T47D (cell line): ENCODE data around the gene TSFM.
"Not testable (repeated sequence)": the region's sequence is repeated elsewhere in the genome, so short reads cannot be mapped to it uniquely, and the experiment has no call there.

Source experiments
- DNase-seq, 2 experiments: peaks; one replicate each; pipeline versions ENCODE4 v3.0.0 to v3.0.0-alpha.2; 2011 to 2012; ENCODE audit warnings: low read depth in 1 of 2, low spot score in 1 of 2
- JUND ChIP-seq: IDR thresholded peaks from 2 replicates; pipeline ENCODE4 v1.6.1; 2012; ENCODE audit warnings: low read depth
- in situ Hi-C: cut with HindIII; loops from 2 replicates; pipeline ENCODE4 v1.10.0; 2016; ENCODE audit warnings: low sequenced_read_pairs, low pct_unique_long_range_greater_than_20kb

TSFM gene

GRCh38 chr12:57771236-57771872 lies 11.2 kb upstream of the TSFM start:
- TF ChIP-seq JUND: no peak
- DNase-seq: peak; percentile 90 to 96
- in situ Hi-C loops: no loop called here

DNA sequence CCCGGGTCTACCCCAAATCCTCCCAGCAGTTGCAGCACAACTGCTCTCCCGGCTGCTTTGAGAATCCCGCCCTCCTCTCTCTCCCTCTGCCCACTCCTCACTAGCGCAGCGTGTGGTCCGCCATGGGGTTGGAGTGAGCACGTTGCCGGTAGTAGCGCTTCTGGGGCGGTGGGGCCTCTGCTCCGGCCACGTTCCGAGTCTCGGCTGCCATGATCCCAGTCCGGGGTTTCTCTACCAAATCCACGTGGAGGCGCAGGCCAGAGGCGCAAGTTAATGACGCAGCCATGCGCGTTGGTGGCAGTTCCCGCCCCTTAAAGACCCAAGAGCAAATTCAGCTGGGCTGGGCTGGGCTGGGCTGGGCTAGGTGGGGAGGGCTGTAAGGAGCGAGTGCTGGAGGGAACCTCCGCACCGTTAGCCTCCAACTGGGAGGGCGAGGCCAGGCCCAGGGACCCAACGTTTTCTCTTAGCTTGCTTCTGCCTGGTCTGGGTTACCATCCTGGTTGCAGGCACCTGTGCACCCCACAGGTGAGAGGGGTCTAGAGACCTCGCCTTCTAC lies 10.6 kb upstream of the TSFM start, which contains the start of gene METTL1:
TSS of gene METTL1 (minus strand) at position 233 of the 556 bp plus-strand sequence. CDS start at position 211, 22 bp downstream.
- TF ChIP-seq JUND: no peak
- DNase-seq: peak; percentile 94 to 99
- in situ Hi-C loops: no loop called here

DNA sequence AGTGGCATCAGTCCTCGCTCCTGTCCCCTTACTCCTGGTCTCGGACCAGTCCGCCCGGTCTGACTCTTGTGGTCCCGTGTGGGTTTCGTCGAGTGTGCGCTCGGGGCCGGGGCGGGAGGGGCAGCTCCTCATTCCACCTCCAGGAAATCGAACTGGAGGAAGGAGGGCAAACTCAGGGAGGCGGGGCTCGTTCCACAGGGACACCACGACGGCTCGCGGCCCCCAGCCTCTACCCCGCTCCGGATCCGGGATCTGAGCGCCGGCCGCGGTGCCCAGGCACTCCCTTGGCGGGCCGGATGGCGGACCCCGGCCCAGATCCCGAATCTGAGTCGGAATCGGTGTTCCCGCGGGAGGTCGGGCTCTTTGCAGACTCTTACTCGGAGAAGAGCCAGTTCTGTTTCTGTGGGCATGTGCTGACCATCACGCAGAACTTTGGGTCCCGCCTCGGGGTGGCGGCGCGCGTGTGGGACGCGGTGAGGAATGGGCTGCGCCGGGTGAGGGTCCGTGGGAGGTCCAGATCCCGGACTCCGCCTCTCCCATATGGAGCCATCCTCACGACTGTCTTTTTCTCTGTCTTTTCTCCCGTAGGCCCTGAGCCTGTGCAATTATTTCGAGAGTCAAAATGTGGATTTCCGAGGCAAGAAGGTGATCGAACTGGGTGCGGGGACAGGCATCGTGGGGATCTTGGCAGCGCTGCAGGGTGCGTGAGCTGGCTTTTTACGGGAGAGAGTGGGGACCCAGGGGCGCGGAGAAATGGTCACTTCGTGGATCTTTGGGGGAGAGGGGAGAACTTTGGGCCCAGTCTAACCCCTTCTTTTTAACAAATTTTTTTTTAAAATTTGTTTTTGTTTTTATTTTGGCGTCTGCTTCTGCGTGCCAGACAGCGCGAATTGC lies 9.9 kb upstream of the TSFM start, which contains the start of gene EEF1AKMT3:
TSS of gene EEF1AKMT3 (plus strand) at position 186 of the 894 bp plus-strand sequence. CDS start at position 297, 111 bp downstream.
- in situ Hi-C loops: no loop called here
- DNase-seq: peak; percentile 75 to 81
- no peak for TF ChIP-seq JUND

- in situ Hi-C loops, DNase-seq: not testable (repeated sequence)
Observed at GRCh38 chr12:57774634-57775033, 8.0 kb upstream of the TSFM start.

- DNase-seq: no peak
- in situ Hi-C loops: no loop called here
- no peak for TF ChIP-seq JUND
Observed at GRCh38 chr12:57775044-57775443, 7.5 kb upstream of the TSFM start.

DNA sequence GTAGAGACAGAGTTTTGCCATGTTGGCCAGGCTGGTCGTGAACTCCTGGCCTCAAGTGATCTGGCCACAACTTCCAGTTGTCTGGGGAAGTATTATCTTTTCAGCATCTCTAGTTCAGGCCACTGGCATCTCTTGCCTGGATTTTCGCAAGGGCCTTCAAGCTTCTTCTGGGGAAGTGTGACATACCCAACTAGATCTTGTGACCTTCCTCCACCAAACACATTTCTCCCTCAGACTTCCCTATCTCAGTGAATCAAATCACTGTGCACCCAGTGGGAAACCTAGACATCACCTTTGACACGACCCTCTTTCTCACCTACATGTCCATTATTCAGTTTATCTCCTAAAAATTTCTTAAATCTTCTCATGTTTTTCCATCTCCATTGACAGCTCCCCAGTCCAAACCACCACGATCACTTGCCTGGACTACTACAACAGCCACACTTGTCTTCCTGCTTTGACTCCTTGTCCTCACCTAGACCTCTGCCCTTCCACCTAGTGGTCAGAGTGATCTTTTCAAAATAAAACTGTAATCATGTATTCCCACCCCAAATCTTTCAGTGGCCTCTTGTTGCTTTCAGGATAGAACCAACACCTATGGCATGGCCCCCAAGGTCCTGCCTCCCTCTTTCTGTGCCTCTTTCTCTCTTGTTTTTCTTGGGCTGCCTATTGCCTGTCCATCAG lies 6.9 kb upstream of the TSFM start:
- no peak for TF ChIP-seq JUND
- no peak for DNase-seq
- in situ Hi-C loops: no loop called here

- in situ Hi-C loops: no loop called here
Observed at GRCh38 chr12:57776247-57776587, 6.4 kb upstream of the TSFM start.

DNA sequence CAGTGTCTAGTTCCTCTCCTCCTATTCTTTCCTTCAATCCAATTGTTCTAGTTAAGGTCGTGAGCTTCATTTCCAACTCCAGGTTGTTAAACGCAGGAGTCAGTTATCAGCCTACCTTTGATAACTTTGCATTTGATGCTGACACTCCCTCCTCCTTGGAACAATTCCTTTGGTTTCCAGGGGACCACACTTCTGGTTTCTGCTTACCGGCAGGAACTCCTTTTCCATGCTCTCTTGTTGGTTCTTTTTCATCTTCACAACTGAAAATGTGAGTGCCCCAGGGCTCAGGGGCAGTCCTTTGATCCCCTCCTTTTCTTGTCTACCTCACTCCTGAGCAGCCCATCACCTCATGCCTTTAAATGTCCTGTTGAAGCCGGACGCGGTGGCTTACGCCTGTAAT lies 5.2 kb upstream of the TSFM start:
- in situ Hi-C loops: no loop called here
- no peak for DNase-seq
- no peak for TF ChIP-seq JUND

More at GRCh38 chr12:57776247-57776587, 6.4 kb upstream of the TSFM start:
- DNase-seq: no peak
- TF ChIP-seq JUND: no peak

DNA sequence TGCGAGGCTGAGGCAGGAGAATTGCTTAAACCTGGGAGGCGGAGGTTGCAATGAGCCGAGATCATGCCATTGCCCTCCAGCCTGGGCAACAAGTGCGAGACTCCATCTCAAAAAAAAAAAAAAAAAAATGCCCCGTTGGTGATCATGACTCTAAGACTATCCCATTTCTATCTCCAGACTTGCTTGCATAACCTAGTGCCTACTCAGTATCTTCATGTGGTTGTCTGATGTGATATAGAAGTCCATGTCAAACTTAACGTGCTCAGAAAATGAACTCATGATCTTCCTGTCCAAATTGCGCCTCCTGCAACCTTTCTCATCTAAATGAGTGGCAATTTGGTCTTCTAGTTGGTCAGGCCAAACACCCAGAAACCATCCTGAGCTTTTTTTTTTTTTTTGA lies 4.7 kb upstream of the TSFM start:
- no peak for DNase-seq
- TF ChIP-seq JUND: no peak
- in situ Hi-C loops: no loop called here

GRCh38 chr12:57779736-57780135 lies 2.9 kb upstream of the TSFM start:
- TF ChIP-seq JUND: no peak
- no peak for DNase-seq
- in situ Hi-C loops: no loop called here

DNA sequence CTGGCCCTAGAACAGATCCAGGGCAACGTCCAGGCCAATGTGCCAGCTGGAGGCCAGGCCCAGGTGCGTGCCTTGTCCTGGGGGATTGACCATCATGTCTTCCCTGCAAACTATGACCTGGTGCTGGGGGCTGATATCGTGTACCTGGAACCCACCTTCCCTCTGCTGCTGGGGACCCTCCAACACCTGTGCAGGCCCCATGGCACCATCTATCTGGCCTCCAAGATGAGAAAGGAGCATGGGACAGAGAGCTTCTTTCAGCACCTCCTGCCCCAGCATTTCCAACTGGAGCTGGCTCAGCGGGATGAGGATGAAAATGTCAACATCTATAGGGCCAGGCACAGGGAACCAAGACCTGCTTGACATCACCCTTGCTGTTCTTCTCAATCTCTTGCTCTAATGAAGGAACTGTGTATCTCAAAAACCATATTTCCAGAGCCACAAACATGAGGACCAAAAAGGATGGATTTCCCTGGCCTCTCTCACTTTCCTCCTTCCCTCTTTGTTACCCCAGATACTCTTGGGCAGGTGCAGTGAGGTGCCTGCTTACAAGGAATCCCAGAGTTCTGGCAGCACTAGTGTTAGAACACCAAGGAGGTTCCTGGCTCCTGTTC lies 2.2 kb upstream of the TSFM start:
- TF ChIP-seq JUND: no peak
- in situ Hi-C loops: no loop called here
- no peak for DNase-seq

GRCh38 chr12:57781244-57781643 lies 1.3 kb upstream of the TSFM start:
- DNase-seq: no peak
- in situ Hi-C loops: no loop called here
- TF ChIP-seq JUND: no peak
